GM19463 (cell line): ENCODE results near the gene ZKSCAN8.

ENCODE experiments used
- ATAC-seq: cut with Tn5 transposase; IDR thresholded peaks from one replicate; pipeline ENCODE4 v1.9.1; 2021; ENCODE audit warnings: mild to moderate bottlenecking, moderate library complexity; ENCODE audit not compliant: unreplicated experiment

The ZKSCAN8 gene

GRCh38 chr6:28203201-28203600 is 61.5 kb downstream of the ZKSCAN8 start:
- no peak for ATAC-seq

- no peak for ATAC-seq
Measured at GRCh38 chr6:28205879-28206278, 64.2 kb downstream of the ZKSCAN8 start.

- no peak for ATAC-seq
Measured at GRCh38 chr6:28206527-28206926, 64.8 kb downstream of the ZKSCAN8 start.

- ATAC-seq, result no peak
Measured at GRCh38 chr6:28206928-28207509, 65.3 kb downstream of the ZKSCAN8 start.

GRCh38 chr6:28207510-28208110 is 65.9 kb downstream of the ZKSCAN8 start:
- peak; percentile 41 for ATAC-seq

- ATAC-seq, result no peak
Measured at GRCh38 chr6:28208111-28208659, 66.5 kb downstream of the ZKSCAN8 start.
